Stimulated activated memory B cell treated with anti-CD40 and anti-IgM and Interleukin-4, amounts not matched to agents 10 μg/mL and 1 μg/mL and 100 μg/mL, for 72 hours (primary cell): ENCODE measurements around the gene CSF3.
"Not testable (repeated sequence)": the region's sequence is repeated elsewhere in the genome, so short reads cannot be mapped to it uniquely, and the experiment has no call there.

ENCODE experiments used
- ATAC-seq: fragments of 150-1000 bp; cut with Tn5 transposase; 2 replicates; pipeline ENCODE4 v1.10.0; 2021
- H3K27ac Mint-ChIP-seq: one replicate; pipeline ENCODE4 v1.8.0; 2022; ENCODE audit warnings: mild to moderate bottlenecking, mixed read lengths
- H3K27me3 Mint-ChIP-seq: one replicate; pipeline ENCODE4 v1.8.0; 2022; ENCODE audit warnings: mixed read lengths
- H3K36me3 Mint-ChIP-seq: one replicate; pipeline ENCODE4 v1.8.0; 2022; ENCODE audit warnings: mixed read lengths
- H3K4me1 Mint-ChIP-seq: one replicate; pipeline ENCODE4 v1.8.0; 2022; ENCODE audit warnings: mixed read lengths
- H3K4me3 Mint-ChIP-seq: one replicate; pipeline ENCODE4 v1.8.0; 2022; ENCODE audit warnings: mild to moderate bottlenecking, moderate library complexity, mixed read lengths
- H3K9me3 Mint-ChIP-seq: one replicate; pipeline ENCODE4 v1.8.0; 2022; ENCODE audit warnings: mixed read lengths

Gene CSF3

GRCh38 chr17:39981766-39982375 lies 33.4 kb upstream of the CSF3 start:
- Mint-ChIP-seq H3K27ac (peak overlapping the region; percentile 91), H3K27me3 (no peaks in the 10 kb centered on the region), H3K4me1 (peaks cover 30% of the 10 kb centered on the region), H3K4me3 (peak overlapping the region; percentile 86), H3K9me3 (no peaks in the 10 kb centered on the region), H3K36me3 (peaks cover 24% of the 10 kb centered on the region)
- ATAC-seq, result no peak

DNA sequence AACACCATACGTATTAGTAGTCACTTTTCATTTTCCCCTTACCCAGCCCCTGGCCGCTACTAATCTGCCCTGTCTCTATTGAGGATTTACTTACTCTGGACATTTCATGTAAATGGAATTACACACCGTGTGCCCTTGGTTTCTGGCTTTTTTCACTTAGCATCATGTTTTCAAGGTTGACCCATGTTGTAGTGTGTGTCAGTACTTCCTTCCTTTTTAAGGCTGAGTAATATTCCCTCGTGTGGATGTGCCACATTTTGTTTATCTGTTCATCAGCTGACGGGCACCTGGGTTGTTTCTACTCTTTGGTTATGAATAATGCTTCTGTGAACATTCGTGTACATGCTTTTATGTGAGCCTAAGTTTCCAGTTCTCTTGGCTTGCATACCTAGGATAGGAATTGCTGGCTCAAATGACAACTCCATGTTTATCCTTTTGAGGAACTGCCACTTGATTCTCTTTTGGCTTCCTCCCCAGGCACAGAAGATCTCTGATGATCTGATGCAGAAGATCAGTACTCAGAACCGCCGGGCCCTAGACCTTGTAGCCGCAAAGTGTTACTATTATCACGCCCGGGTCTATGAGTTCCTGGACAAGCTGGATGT lies 26.9 kb upstream of the CSF3 start:
- Mint-ChIP-seq H3K4me3 (no peak overlapping the region), H3K9me3 (no peaks in the 10 kb centered on the region), H3K27ac (no peak overlapping the region), H3K4me1 (peaks cover 7% of the 10 kb centered on the region), H3K36me3 (peaks cover 82% of the 10 kb centered on the region), H3K27me3 (no peaks in the 10 kb centered on the region)
- no peak for ATAC-seq

DNA sequence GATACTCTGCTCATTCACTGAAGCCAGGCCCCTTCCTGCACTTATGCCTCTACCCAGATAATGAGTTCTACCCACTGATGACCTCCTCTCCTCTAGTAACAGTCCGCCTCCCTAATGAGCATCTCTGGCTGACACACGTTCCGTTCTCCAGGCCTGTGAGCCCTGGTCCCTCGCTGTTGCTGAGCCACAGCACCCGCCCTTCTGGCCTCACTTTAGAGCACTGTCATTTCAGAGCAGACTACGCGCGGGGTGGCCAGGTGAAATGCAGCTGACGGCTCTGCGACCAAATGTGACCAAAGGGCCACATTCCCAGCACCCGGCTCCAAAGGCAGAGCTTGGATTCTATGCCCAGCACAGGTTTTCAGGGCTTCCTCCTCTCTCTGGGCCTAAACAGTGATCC lies 20.8 kb upstream of the CSF3 start:
- peaks cover 86% of the 10 kb centered on the region for H3K36me3 Mint-ChIP-seq
- H3K9me3 Mint-ChIP-seq, result no peaks in the 10 kb centered on the region
- no peak overlapping the region for H3K4me3 Mint-ChIP-seq

DNA sequence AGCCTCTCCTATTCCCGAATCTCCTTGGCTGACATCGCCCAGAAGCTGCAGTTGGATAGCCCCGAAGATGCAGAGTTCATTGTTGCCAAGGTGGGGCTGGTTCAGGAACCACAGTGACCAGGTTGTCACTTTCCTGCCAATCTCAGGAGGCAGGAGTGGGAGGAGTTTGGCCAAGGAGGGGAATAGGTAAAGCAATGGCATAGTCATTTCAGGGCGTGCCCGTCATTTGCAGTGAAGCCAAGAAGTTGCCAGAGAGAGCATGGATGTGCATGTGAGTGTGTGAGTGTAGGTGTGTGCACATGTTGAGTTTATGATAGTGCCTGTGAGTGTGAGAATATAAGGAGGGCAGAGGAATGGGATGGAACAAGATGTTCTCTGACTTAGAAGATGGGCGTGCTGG lies 19.8 kb upstream of the CSF3 start:
- no peaks in the 10 kb centered on the region for H3K4me1 Mint-ChIP-seq
- no peaks in the 10 kb centered on the region for H3K27me3 Mint-ChIP-seq
- peaks cover 77% of the 10 kb centered on the region for H3K36me3 Mint-ChIP-seq
- no peak for ATAC-seq
- no peak overlapping the region for H3K4me3 Mint-ChIP-seq
- no peak overlapping the region for H3K27ac Mint-ChIP-seq
- no peaks in the 10 kb centered on the region for H3K9me3 Mint-ChIP-seq

More for the DNA sequence above, 20.8 kb upstream of the CSF3 start:
- Mint-ChIP-seq H3K4me1 (no peaks in the 10 kb centered on the region), H3K27me3 (no peaks in the 10 kb centered on the region), H3K27ac (no peak overlapping the region)
- ATAC-seq, result no peak

DNA sequence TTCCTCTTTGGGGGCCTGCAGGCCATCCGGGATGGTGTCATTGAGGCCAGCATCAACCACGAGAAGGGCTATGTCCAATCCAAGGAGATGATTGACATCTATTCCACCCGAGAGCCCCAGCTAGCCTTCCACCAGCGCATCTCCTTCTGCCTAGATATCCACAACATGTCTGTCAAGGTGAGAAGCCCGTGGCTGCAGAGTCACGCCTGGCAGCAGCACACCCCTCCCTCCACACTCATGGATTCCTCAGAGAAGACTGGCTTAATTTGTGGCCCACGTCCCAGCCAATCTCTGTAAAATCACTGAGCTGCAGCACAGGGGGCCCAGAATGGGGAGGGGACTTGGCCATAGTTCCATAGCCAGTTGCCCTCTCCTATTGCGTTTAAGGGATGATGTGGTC lies 19.1 kb upstream of the CSF3 start:
- Mint-ChIP-seq H3K4me1 (no peaks in the 10 kb centered on the region), H3K27me3 (no peaks in the 10 kb centered on the region), H3K4me3 (no peak overlapping the region), H3K36me3 (peaks cover 69% of the 10 kb centered on the region), H3K27ac (no peak overlapping the region), H3K9me3 (no peaks in the 10 kb centered on the region)
- no peak for ATAC-seq

GRCh38 chr17:39996800-39997199 lies 18.4 kb upstream of the CSF3 start:
- H3K27me3 Mint-ChIP-seq, result no peaks in the 10 kb centered on the region
- no peaks in the 10 kb centered on the region for H3K9me3 Mint-ChIP-seq
- no peak overlapping the region for H3K4me3 Mint-ChIP-seq
- H3K36me3 Mint-ChIP-seq, result peaks cover 64% of the 10 kb centered on the region
- H3K4me1 Mint-ChIP-seq, result no peaks in the 10 kb centered on the region
- no peak overlapping the region for H3K27ac Mint-ChIP-seq
- ATAC-seq, result no peak

DNA sequence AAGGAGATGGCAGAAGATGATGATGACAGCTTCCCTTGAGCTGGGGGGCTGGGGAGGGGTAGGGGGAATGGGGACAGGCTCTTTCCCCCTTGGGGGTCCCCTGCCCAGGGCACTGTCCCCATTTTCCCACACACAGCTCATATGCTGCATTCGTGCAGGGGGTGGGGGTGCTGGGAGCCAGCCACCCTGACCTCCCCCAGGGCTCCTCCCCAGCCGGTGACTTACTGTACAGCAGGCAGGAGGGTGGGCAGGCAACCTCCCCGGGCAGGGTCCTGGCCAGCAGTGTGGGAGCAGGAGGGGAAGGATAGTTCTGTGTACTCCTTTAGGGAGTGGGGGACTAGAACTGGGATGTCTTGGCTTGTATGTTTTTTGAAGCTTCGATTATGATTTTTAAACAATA lies 17.7 kb upstream of the CSF3 start:
- ATAC-seq, result no peak
- Mint-ChIP-seq H3K27ac (no peak overlapping the region), H3K4me3 (no peak overlapping the region), H3K27me3 (no peaks in the 10 kb centered on the region), H3K4me1 (no peaks in the 10 kb centered on the region), H3K9me3 (no peaks in the 10 kb centered on the region), H3K36me3 (peaks cover 59% of the 10 kb centered on the region)

- Mint-ChIP-seq H3K27me3 (no peaks in the 10 kb centered on the region), H3K27ac (no peak overlapping the region), H3K9me3 (no peaks in the 10 kb centered on the region), H3K4me3 (no peak overlapping the region), H3K36me3 (peaks cover 44% of the 10 kb centered on the region), H3K4me1 (no peaks in the 10 kb centered on the region)
- no peak for ATAC-seq
Measured at GRCh38 chr17:39999067-39999466, 16.2 kb upstream of the CSF3 start.

DNA sequence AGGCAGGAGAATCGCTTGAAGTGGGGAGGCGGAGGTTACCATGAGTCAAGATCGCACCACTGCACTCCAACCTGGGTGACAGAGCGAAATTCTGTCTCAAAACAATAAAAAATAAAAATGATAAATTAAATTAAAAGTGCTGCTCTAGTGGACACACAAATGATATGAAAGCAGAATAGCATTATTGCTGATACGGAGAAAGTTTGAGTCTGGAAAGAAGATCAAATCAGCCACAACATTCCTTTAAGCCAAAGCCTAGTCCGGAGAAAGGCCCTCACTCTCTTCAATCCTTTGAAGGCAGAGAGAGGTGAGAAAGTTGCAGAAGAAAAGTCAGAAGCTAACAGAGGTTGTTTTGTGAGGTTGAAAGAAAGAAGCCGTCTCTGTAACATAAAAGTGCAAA lies 15.1 kb upstream of the CSF3 start:
- no peaks in the 10 kb centered on the region for H3K27me3 Mint-ChIP-seq
- no peak for ATAC-seq
- H3K4me1 Mint-ChIP-seq, result no peaks in the 10 kb centered on the region
- no peak overlapping the region for H3K27ac Mint-ChIP-seq
- no peaks in the 10 kb centered on the region for H3K9me3 Mint-ChIP-seq
- peaks cover 33% of the 10 kb centered on the region for H3K36me3 Mint-ChIP-seq
- no peak overlapping the region for H3K4me3 Mint-ChIP-seq

DNA sequence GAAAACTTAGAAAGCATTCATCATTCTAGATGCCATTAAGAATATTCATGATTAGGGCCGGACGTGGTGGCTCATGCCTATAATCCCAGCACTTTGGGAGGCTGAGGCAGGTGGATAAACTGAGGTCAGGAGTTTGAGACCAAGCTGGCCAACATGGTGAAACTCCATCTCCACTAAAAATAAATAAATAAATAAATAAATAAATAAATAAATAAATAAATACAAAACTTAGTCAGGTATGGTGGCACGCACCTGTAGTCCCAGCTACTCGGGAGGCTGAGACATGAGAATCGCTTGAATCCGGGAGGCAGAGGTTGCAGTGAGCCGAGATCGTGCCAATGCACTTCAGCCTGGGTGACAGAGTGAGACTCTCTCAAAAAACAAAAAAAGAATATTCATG lies 13.9 kb upstream of the CSF3 start:
- not testable (repeated sequence) for H3K27me3 Mint-ChIP-seq, H3K27ac Mint-ChIP-seq, H3K4me3 Mint-ChIP-seq, H3K9me3 Mint-ChIP-seq, H3K4me1 Mint-ChIP-seq, ATAC-seq
- peaks cover 23% of the 10 kb centered on the region for H3K36me3 Mint-ChIP-seq

DNA sequence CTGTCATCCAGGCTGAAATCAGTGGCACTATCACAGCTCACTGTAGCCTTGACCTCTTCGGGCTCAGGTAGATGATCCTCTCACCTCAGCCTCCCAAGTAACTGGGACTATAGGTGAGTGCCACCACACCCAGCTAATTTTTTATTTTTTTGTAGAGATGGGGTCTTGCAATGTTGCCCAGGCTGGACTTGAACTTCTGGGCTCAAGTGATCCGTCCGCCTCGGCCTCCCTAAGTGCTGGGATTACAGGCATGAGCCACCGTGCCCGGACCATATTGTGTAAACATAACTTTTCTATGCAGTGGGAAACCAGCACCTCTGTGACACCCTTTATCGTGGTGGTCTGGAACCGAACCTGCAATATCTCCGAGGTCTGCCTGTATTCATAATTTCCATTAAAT lies 11.2 kb upstream of the CSF3 start:
- Mint-ChIP-seq H3K4me3 (no peak overlapping the region), H3K27ac (no peak overlapping the region), H3K36me3 (no peaks in the 10 kb centered on the region), H3K27me3 (no peaks in the 10 kb centered on the region), H3K4me1 (no peaks in the 10 kb centered on the region), H3K9me3 (no peaks in the 10 kb centered on the region)
- no peak for ATAC-seq

GRCh38 chr17:40004712-40005111 lies 10.5 kb upstream of the CSF3 start:
- Mint-ChIP-seq H3K4me3 (no peak overlapping the region), H3K9me3 (no peaks in the 10 kb centered on the region), H3K36me3 (no peaks in the 10 kb centered on the region), H3K4me1 (no peaks in the 10 kb centered on the region), H3K27me3 (no peaks in the 10 kb centered on the region), H3K27ac (no peak overlapping the region)
- no peak for ATAC-seq

- H3K9me3 Mint-ChIP-seq, result no peaks in the 10 kb centered on the region
- no peaks in the 10 kb centered on the region for H3K27me3 Mint-ChIP-seq
- H3K4me1 Mint-ChIP-seq, result no peaks in the 10 kb centered on the region
- ATAC-seq, result no peak
- no peaks in the 10 kb centered on the region for H3K36me3 Mint-ChIP-seq
- H3K4me3 Mint-ChIP-seq, result no peak overlapping the region
- H3K27ac Mint-ChIP-seq, result no peak overlapping the region
Measured at GRCh38 chr17:40005520-40005919, 9.7 kb upstream of the CSF3 start.

- not testable (repeated sequence) for H3K36me3 Mint-ChIP-seq, H3K9me3 Mint-ChIP-seq, H3K4me3 Mint-ChIP-seq, ATAC-seq, H3K4me1 Mint-ChIP-seq, H3K27ac Mint-ChIP-seq
- peaks cover 16% of the 10 kb centered on the region for H3K27me3 Mint-ChIP-seq
Measured at GRCh38 chr17:40010946-40011500, 4.2 kb upstream of the CSF3 start.

DNA sequence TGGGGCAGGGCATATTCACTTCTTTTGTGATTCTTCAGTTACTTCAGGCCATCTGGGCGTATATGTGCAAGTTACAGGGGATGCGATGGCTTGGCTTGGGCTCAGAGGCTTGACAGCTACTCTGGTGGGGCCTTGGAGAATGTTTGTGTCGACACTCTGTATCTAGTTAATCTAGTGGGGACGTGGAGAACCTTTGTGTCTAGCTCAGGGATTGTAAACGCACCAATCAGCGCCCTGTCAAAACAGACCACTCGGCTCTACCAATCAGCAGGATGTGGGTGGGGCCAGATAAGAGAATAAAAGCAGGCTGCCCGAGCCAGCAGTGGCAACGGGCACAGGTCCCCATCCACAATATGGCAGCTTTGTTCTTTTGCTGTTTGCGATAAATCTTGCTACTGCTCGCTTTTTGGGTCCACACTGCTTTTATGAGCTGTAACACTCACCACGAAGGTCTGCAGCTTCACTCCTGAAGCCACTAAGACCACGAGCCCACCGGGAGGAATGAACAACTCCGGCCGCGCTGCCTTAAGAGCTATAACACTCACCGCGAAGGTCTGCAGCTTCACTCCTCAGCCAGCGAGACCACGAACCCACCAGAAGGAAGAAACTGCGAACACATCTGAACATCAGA lies 3.1 kb upstream of the CSF3 start:
- H3K4me1 Mint-ChIP-seq, H3K9me3 Mint-ChIP-seq, H3K4me3 Mint-ChIP-seq, ATAC-seq, H3K36me3 Mint-ChIP-seq, H3K27ac Mint-ChIP-seq: not testable (repeated sequence)
- H3K27me3 Mint-ChIP-seq, result peaks cover 16% of the 10 kb centered on the region

- Mint-ChIP-seq H3K27ac (no peak overlapping the region), H3K36me3 (peaks cover 14% of the 10 kb centered on the region), H3K4me3 (no peak overlapping the region), H3K9me3 (no peaks in the 10 kb centered on the region), H3K27me3 (peaks cover 16% of the 10 kb centered on the region), H3K4me1 (peaks cover 8% of the 10 kb centered on the region)
- ATAC-seq, result no peak
Measured at GRCh38 chr17:40014375-40014980, 762 bp upstream of the CSF3 start.
